Measurements from ENCODE around the gene ASB16. TPM values are rescaled to one million over a fixed set of nuclear protein-coding genes. Genes with fewer than 3 reads are reported as not detected.
"Not testable (repeated sequence)": the region's sequence is repeated elsewhere in the genome, so short reads cannot be mapped to it uniquely, and the experiment has no call there.

Gene ASB16
- total and polyA plus RNA-seq, 9 of the 15 experiments (the other 6 are each of a cell fraction or from before 2014, with no cell fraction given), result 0.03 to 0.07 TPM; not detected in 7

- Histone ChIP-seq H3K4me1 (replicated peaks in 1 of 2; ENCODE audit: control insufficient read depth in 2 of 2, insufficient read depth in 2 of 2, low read length in 2 of 2) (peaks cover 19 to 29% of the 10 kb centered on the region in 2 experiments; a peak in 4 of 5 replicates), H3K36me3 (ENCODE audit: control insufficient read depth, insufficient read depth, low read length) (peaks cover 41% of the 10 kb centered on the region), H3K9ac (ENCODE audit: insufficient read depth in 1 of 2, low read depth in 2 of 2, low read length in 2 of 2) (peak overlapping the region in 1 of 2 experiments; percentile 10; a peak in 1 of 4 replicates), H3K79me2 (ENCODE audit: control insufficient read depth, insufficient read depth, low read length) (peaks cover 30% of the 10 kb centered on the region)
- H3K27me3 ChIP-seq (ENCODE audit: control insufficient read depth in 2 of 2, insufficient read depth in 2 of 2, low read length in 2 of 2); H3K9me1 ChIP-seq (ENCODE audit: control insufficient read depth, insufficient read depth, low read length); H3K4me3 ChIP-seq; DNase-seq (ENCODE audit: extremely low read depth in 1 of 4, low spot score in 3 of 4); H2AFZ ChIP-seq (ENCODE audit: low read depth, low read length); H3K27ac ChIP-seq (ENCODE audit: extremely low read depth, low read depth, low read length); CTCF ChIA-PET (ENCODE audit: low intra/inter-chr PET ratio); H3K9me3 ChIP-seq (replicated peaks; ENCODE audit: control insufficient read depth, insufficient read depth, low read depth, low read length); BruUV-seq (replicated peaks); H3K4me2 ChIP-seq (ENCODE audit: insufficient read depth, low read length); in situ Hi-C loops (cut with MboI); intact Hi-C loops (cut with micrococcal nuclease); FAIRE-seq; H4K20me1 ChIP-seq (replicated peaks; ENCODE audit: control insufficient read depth, insufficient read depth, low read length); ATAC-seq: not testable (repeated sequence)
- 79% methylated on average over 4 of the region's 8 CpGs for WGBS (ENCODE audit: insufficient coverage, low coverage, missing lambda C conversion rate)
- POLR2A ChIA-PET, result interaction anchor here (2.1 kb wide), 1 partner anchor 16 kb away, joined by 6 read pairs; no protein-coding TSS in a partner anchor
Observed at GRCh38 chr17:44143921-44144320, 26.6 kb upstream of the ASB16 start.

- Histone ChIP-seq H3K4me3 (no peak overlapping the region), H3K27ac (ENCODE audit: extremely low read depth, low read depth, low read length) (peak overlapping the region; percentile 3; the same call in 1 of the 3 replicates), H4K20me1 (replicated peaks; ENCODE audit: control insufficient read depth, insufficient read depth, low read length) (peaks cover 8% of the 10 kb centered on the region; the same call in 1 of the 2 replicates), H3K79me2 (ENCODE audit: control insufficient read depth, insufficient read depth, low read length) (peaks cover 39% of the 10 kb centered on the region), H3K27me3 (ENCODE audit: control insufficient read depth in 2 of 2, insufficient read depth in 2 of 2, low read length in 2 of 2) (no peaks in the 10 kb centered on the region), H3K4me1 (replicated peaks in 1 of 2; ENCODE audit: control insufficient read depth in 2 of 2, insufficient read depth in 2 of 2, low read length in 2 of 2) (peaks cover 22 to 26% of the 10 kb centered on the region in 2 experiments; a peak in 4 of 5 replicates), H3K4me2 (ENCODE audit: insufficient read depth, low read length) (no peak overlapping the region), H2AFZ (ENCODE audit: low read depth, low read length) (no peak overlapping the region), H3K36me3 (ENCODE audit: control insufficient read depth, insufficient read depth, low read length) (peaks cover 52% of the 10 kb centered on the region), H3K9me3 (replicated peaks; ENCODE audit: control insufficient read depth, insufficient read depth, low read depth, low read length) (no peaks in the 10 kb centered on the region), H3K9ac (ENCODE audit: insufficient read depth in 1 of 2, low read depth in 2 of 2, low read length in 2 of 2) (no peak overlapping the region), H3K9me1 (ENCODE audit: control insufficient read depth, insufficient read depth, low read length) (no peaks in the 10 kb centered on the region)
- 72% methylated on average over 7 of the region's 7 CpGs for WGBS (ENCODE audit: insufficient coverage, low coverage, missing lambda C conversion rate)
- BruUV-seq (replicated peaks), result TSS peak; percentile 21
- intact Hi-C loops (cut with micrococcal nuclease) (no loop called here), in situ Hi-C loops (cut with MboI) (no loop called here)
- ChIA-PET POLR2A (interaction anchor here (0.7 to 4.0 kb wide), 5 partner anchors 11 to 134 kb away, joined by 3 to 20 read pairs (median 3); partner anchors contain the start of gene HDAC5), CTCF (ENCODE audit: low intra/inter-chr PET ratio) (no interaction called here)
- no peak for ATAC-seq
- DNase-seq (ENCODE audit: extremely low read depth in 1 of 4, low spot score in 3 of 4), result no peak
- peak; percentile 19 to 22; a peak in 1 of 4 replicates for TF ChIP-seq KDM1A (IDR thresholded peaks at IDR 0.05)
- no peak for TF ChIP-seq FOXK1 (CRISPR knock-in tag; IDR thresholded peaks at IDR 0.05; ENCODE audit: borderline replicate concordance)
- no peak for FAIRE-seq
Observed at GRCh38 chr17:44144966-44145739, 25.4 kb upstream of the ASB16 start.
